Stimulated activated CD4-positive, alpha-beta T cell treated with anti-CD3 and anti-CD28 coated beads, Interleukin-1b, Interleukin-23, amount 100 ng/mL, for 24 hours (primary cell): ENCODE results near the gene GSN.
"Not testable (repeated sequence)": the region's sequence is repeated elsewhere in the genome, so short reads cannot be mapped to it uniquely, and the experiment has no call there.

Source experiments
- DNase-seq, 4 experiments: peaks; one replicate each; pipeline ENCODE4 v3.0.0-alpha.2; 2020; ENCODE audit warnings: low read depth in 4 of 4, low spot score in 1 of 4

GSN gene

DNA sequence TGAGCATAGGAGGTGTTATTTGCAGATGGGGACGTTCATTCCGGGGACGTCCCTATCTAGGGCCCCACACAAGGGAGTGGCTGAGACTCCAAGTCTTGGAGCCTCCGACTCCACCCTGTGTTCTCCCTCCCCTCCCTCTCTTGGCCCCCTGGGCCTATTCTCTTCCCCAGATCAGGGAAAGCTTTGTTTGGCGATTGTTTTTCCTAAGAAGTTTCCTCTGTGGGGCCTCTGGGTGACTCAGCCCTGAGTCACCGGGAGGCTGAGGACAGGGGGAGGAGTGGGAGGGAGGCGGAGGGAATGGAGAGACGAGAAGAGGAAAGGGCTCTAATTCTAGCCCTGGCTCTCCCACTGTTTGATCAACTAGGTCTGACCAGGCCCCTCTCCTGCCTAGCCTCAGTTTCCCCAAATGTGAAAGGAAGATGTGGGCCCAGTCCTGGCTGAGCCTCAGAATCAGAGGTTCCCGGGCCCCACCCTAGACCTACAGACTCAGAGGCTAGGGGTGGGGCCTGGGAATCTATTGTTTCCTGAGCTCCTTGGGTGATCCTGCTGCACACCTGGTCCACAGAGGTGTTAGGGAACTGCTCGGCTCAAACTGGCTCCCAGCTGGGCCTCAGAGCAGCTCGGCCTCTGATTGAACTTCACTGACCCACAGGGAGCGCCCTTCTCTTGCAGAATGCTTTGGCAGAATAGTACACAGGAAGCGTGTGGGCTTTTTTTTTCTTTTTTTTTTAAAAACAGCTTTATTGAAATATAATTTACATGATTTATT is 19.2 kb downstream of the GSN start:
- DNase-seq, result no peak

DNA sequence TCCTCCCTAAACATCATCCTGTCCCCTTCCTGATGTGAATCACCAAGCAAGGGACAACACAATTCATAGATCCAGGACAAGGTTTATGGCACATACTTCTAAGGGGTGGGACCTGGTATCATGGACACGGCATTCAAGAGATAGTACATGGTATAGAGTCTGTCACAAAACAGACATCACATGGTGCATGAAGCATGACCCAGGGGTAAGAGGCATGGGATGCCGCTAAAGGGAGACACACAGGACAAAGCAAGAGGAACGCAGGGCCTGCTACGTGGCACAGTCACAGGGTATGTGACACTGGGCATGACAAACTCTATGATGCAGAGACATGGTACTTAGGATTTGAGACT is 20.7 kb downstream of the GSN start:
- no peak for DNase-seq

DNA sequence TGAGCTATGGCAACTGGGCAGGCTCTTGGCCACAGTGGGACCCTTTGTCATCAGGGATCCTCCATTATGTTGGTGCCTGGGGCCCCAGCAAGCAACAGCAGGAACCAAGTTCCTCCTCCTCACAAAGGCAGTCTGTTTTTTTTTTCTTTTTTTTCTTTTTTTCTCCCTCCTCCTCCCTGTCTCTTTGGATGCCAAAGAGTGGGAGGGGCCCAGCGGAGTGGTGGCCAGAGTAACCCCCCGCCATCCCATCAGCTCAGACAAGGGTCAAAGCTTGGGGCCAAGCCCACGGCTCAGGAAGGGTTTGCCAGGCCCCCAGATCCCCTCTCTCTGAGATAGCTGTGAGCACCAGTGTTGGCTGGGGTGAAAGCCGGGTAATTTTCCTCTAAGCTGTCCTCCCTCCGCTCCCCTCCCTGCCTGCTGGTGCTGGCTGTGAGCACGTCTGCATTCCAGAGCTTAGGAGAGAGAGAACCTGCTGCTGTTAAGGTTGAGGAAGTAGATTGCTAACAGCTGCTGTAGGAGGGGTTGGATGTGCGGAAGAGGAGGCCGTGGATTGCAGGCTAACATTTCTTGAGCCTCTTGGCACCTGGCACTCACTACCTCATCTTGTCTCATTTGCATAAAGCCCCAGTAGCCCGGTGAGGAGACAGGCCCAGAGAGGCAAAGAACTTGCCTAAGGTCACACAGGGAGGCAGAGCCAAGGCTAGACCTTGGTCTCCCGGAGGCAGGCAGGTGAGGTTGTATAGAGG is 21.2 kb downstream of the GSN start:
- no peak for DNase-seq

DNA sequence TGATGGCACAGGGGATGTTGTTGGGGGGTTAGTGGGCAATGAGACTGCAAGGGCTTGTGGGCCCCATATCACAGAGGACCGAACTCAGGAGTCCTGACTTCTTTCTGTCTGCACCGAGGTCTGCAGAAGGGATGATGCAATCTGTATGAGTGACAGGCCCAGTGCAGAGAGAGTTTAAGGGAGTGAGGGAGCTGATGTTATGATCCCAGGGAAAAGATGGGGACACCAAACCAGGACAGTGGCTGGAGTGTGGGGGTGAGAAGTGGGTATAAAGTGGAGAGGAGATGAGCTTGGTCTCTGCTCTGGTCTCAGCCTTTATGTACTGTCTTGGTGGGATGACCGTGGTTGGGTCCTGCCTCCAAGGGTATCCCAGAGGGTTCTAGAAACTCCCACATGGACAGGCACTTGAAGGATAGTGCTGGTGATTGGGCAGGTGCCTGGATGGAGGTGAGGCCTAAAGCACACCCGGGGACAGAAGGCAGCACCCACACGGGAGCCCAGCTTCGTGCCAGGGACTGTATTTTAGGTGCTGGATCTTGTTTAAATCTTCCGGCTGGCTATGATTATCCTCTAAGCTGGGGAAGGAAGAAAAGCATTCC is 21.9 kb downstream of the GSN start:
- DNase-seq, result no peak

DNA sequence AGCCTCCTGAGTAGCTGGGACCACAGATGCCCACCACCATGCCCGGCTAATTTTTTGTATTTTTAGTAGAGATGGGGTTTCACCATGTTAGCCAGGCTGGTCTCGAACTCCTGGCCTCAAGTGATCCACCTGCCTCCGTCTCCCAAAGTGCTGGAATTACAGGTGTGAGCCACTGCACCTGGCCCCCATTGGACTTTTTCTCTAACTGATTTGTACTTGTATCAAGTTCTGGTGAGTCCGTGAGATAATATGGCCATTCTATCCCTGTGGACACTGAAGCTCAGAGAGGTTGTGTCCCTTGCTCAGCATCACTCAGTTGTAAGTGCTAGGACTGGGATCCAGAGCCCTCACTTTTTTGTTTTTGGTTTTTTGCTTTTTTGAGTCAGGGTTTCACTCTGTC is 23.6 kb downstream of the GSN start:
- not testable (repeated sequence) for DNase-seq

DNA sequence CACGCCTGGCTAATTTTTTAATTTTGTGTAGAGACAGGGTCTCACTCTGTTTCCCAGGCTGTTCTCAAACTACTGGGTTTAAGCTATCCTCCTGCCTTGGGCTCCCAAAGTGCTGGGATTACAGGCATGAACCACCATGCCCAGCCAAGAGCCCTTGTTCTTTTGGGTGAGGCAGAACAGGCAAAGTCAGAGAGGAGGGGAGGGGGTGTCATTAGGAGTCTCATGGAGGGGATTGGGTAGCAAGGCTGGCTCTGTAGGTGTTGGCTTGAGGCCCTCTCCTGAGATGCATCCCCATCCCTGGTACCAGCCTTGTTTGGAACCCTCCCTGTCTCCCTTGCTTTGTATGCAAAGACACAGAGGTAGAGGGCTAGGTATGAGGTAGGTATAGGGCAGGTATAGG is 24.1 kb downstream of the GSN start:
- DNase-seq, result no peak

DNA sequence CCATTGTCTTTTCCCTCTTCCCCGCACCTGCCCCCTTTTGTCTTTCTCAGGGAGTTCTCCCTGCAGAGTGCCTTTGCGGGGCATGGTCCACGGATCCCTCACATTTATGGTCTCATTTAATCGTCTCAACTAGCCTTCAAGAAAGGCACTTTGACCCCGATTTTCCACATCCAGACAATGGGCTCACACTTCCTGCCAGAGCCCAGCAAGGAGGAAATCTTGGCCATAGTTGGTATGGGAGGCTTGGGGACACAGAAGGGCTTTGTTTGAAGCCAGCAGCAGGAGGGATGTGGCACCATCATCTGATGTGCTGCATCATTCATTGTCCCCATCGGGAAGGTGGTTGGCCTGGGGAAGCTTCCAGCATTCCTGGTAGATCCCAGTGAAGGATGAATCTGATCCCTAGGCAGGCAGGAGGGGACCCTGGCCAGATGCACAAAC is 24.9 kb downstream of the GSN start:
- no peak for DNase-seq

DNA sequence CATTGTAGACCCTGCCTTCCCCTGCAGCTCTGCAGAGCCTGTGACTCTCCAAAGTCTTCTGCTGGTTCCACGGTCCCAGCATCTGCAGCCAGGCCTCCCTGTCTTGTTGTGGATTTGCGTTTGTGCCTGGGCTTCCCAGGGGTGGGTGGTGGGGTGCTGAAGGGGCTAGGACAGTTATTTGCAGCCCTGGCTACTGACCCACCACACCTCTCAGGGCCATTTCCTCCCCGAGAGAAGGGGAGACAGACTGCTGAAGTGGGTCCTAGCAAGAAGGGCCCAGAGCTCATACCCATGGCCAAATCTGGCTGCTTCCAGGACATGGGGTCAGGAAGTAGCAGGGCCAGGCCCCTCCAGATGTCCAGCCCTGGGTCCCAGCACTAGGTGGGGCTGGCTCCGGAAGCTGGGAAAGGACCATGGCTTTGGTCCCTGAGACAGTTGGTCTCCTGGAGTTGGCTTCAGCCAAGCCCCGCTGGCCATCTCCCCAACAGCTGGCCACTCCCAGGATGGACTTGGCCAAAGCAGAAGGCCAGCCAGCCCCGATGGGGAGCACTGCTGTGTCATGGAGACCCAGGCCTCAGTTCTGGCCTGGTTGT is 26.3 kb downstream of the GSN start:
- DNase-seq, result no peak

DNA sequence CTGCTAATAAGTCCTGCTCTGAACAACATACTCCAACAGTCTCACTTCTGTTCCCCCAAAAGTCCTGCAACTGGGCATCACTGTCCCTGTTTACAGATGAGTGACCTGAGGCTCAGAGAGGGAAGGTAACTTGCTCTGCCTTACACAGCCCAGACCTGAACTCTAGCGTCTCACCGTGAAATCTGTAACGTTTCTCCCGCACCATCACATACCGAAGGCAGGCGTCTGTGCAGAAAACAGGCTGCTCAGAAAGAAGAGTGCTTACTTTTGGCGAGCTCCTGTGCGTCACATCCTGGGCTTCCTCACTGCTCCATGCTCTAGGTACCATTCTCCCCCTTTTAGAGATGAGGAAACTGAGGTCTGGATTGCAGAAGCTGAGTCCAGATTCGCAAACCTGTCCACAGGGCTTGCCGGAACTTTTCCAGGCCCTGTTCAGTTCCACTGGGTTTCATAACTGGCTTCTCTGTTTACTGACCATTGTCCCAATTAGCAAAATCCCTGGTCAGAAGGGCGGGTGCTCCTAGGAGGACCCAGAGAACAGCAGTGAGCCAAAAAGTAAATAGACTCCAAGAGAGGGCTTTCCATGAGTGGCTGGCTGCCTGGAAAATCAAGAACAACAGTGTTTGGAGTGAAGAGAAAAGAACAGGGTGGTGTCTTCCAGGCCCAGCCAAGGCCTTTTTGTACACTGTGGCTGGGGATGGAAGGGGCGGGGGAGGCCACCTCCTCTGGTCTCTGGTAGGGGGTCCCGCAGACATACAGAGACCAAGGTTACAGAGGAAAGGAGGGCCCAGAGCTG is 27.1 kb downstream of the GSN start:
- no peak for DNase-seq

DNA sequence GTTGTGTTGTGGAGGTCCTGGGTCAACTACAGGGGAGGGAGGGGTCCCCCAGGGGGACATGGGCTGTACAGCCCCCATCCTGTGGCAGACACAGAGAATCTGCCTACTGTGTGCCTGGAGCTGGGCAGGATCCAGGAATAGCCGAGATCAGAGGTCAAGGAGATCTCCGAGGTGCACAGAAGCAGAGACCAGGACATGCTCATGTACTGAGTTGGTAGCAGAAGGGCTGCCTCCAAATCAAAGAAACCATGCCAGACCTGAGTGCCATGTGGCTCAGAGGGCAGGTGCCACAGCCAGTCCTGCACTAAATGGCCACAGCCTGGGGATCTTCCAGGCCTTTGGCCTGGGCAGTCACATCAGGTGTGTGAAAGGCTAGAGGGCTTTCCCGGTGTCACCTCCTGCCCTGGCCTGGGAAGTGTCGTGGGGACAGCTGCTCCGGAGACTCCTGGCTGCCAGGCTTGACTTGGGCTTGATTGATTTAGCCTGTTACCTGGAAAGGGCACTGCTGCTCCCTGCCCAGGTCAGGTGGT is 27.8 kb downstream of the GSN start:
- no peak for DNase-seq

DNA sequence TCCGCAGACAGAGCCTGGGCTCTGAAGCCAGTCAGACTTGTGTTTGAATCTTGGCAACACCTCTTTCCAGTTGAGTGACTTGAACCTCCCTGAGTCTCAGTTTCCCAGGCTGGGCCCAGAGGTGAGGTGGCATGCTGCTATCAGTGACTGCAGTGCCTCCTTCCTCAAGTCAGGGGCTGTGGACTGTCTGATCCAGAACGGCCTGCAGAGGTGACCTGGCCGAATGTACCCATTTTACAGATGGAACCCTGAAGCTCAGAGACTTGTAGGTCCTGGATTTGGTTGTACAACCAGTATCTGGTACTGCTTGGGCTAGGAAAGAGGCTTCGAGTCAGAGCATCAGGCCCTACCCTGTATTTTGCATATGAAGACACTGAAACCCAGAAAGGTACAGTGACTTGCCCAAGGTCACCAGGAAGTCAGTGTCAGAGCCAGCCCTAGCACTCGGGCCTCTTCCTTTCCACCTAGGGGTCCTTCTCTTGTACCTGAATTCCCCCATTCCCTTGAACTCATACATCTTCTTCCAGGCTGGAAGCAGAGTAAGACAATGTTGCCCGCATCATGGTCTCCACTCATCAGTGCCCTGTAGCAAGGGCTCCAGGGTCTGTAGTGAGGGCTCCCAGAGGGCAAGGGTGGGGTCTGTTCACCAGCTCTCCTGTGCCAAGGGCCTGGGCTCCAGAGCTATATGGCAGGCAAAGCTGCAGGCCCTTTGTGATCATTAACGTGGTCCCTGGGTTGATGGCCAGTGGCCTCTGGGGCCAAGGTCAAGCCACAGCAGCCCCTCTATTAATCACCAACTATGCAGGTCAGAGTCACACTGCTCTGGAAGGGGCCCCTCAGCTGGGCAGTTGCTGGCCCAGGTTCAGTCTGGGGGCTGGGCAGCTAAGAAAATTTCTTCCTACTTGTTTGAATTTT is 28.5 kb downstream of the GSN start:
- DNase-seq, result no peak

DNA sequence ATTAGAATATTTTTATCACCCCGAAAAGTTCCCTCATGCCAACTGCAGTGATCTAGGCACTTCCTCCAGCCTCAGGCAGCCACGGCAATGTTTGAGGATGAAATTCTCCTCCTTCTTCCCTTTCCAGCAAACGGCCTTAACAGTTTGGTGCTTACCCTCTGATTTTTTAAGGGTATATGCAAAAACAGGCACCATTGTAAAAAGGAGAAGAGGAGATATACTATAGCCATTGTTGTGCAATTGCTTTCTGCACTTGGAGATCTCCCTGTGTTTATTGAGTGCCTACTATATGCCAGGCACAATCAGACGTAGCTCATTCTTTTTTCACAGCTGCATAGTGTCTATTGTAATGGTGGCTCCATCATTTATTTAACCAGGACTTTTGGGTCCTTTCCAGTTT is 29.4 kb downstream of the GSN start:
- DNase-seq, result no peak

DNA sequence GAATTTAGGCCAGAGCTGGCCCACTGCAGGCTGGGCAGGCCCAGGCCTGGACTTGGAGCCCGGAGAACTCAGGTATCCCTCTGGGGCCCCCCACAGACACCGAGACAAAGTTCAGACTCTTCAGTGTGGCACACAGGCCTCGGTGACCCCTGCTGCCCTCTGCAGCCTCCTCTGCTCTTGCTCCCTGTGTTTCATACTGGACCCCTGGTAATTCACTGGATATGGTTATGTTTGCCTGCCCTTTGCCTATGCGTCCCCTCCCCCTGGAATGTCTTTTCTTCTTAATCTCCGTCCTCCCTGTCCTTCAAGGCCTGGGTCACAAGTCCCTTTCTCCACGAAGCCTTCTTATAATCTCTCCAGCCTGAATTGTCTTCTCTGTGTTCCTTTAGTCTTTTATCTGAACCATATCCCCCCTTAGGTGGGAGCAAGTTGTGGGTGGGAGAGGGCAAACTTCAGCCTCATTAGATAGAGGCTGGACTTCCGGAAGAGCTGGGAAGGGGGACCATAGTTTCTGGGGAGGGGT is 30.1 kb downstream of the GSN start:
- no peak for DNase-seq

DNA sequence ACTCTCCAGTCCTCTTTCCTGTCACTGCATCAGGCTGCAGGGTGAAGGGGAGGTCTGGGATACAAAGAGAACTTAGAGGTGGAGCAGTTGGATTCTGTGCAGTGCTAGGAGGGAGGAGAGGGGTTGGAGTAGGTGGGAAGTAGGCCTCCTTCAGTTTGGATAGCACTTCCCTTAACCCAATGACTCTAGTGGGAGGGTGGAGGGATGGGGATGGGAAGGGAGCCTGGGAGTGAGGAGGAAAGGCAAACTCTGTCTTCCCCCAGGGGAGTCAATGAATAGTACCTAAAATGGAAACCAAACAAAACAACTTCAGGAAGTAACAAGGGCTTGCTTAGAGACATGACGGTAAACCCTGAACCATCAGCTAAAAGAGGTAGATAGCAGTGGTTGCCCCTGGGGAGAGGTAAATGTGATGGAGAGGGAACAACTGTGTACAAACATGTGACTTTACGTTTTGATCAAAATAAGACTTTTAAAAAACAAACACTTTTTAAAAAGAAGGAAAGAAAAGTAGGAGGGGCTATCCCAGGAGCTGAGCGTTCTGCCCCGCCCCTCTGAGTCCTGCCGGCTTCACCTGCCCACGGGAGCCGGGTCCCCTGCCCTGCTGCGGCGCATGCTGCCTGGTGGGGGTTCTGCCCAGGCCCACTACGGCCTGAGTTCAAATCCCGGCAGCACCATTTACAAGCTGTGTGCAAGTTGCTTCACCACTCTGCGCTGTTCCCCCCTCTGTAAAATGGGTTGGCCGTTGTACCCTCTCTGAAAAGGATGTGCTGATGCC is 30.9 kb downstream of the GSN start:
- no peak for DNase-seq

DNA sequence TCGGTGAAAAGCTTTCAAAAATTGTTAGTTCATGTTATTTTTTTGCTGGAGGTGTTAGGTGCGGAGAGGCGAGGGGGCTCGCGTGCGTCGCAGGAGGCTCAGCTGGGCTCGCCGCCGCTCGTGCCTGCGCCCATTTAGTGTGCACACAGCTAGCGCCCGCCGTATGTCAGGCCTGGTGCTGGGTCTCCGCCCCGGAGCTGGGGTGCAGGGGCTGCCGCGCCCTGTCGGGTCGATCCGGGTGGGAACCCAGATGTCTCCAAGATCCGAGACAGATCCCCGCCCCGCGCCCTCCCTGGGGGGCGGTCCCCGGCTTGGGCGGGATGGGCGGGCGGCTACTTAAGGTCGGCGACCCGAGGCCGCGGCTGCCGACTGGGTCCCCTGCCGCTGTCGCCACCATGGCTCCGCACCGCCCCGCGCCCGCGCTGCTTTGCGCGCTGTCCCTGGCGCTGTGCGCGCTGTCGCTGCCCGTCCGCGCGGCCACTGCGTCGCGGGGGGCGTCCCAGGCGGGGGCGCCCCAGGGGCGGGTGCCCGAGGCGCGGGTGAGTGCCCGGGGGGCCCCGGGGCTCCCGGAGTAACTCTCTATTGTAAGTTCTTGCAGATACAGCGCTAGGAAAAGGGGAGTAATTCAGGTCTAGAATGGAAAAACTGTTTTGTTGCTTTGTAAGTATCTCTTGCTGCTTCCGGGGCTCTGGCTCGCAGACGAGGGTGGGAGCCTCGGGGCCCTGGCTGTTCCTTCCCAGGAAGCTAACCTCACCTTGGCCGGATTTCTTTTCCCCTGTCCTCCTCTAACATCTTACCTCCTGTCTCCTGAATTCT is 31.7 kb downstream of the GSN start:
- no peak for DNase-seq

DNA sequence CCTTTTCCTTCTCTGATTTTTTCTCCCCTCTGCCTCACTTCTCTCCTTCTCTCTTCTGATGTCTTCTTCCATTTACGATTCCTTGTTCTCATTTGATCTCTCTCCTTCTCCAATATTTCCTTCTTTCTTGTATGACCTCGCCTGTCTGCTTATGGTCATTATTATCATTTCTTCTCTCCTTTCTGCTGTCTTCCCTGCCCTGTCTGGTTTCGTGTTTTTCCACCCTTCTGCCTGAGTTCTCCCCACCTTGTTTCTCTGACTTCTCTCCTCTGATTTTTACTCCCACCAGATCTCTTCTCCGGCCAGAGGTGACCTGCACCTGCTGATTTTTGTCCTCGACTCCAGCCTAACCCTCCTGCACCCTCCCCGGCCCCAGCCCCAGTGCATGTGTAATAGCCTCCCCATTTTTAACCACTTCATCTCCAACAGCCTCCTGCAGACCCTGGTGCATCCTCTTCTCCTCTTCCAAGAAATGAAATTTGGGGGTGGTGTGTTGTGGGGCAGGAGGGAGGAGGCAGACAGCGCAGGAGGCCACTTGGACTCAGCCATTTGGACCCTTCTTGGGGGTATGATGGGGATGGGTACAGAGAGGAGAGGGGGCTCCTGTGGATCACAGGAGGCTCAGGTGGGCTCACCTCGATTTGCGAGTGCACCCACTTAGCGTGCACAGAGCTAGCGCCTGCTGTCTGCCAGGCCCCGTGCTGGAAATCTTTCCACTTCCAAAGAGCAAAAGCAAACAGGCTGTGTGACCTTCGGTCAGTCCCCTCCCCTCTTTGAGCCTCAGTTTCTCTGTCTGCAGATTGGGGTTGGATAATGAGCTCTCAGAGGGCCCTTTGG is 32.5 kb downstream of the GSN start:
- no peak for DNase-seq

DNA sequence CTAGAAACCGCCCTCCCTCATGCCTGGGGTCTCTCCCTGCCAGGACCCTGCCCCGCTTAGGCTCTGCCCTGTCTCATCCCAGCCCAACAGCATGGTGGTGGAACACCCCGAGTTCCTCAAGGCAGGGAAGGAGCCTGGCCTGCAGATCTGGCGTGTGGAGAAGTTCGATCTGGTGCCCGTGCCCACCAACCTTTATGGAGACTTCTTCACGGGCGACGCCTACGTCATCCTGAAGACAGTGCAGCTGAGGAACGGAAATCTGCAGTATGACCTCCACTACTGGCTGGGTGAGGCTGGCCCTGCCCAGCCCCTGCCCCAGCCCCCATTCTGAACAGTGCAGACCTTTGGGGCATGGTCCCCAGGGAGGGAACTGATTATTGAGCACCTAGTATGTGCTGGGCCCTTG is 33.9 kb downstream of the GSN start:
- DNase-seq, result no peak
